ENCODE data around the gene TMEM203.

GRCh38 chr9:137228506-137228967 is 23.1 kb upstream of the TMEM203 start:
- TF ChIP-seq, protein P1, sequence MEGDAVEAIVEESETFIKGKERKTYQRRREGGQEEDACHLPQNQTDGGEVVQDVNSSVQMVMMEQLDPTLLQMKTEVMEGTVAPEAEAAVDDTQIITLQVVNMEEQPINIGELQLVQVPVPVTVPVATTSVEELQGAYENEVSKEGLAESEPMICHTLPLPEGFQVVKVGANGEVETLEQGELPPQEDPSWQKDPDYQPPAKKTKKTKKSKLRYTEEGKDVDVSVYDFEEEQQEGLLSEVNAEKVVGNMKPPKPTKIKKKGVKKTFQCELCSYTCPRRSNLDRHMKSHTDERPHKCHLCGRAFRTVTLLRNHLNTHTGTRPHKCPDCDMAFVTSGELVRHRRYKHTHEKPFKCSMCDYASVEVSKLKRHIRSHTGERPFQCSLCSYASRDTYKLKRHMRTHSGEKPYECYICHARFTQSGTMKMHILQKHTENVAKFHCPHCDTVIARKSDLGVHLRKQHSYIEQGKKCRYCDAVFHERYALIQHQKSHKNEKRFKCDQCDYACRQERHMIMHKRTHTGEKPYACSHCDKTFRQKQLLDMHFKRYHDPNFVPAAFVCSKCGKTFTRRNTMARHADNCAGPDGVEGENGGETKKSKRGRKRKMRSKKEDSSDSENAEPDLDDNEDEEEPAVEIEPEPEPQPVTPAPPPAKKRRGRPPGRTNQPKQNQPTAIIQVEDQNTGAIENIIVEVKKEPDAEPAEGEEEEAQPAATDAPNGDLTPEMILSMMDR (IDR thresholded peaks at IDR 0.05; ENCODE audit: low read length) = no peak
- no peak for TF ChIP-seq EZH2 (optimal IDR thresholded peaks at IDR 0.05; ENCODE audit: low read depth, low read length)
